ENCODE results near the gene DPPA5.

GRCh38 chr6:73377225-73377624 lies 23.1 kb upstream of the DPPA5 start:
- TF ChIP-seq CTCF (conservative IDR thresholded peaks at IDR 0.05; ENCODE audit: low read length), result no peak
- TF ChIP-seq EZH2phosphoT487 (IDR thresholded peaks at IDR 0.05; ENCODE audit: borderline replicate concordance), result no peak
